HUES6 (cell line): Measurements from ENCODE around the gene SUOX.

Experiments
- H3K27ac ChIP-seq: 2 replicates; pipeline ENCODE4 v1.7.0; 2013; ENCODE audit warnings: low read depth, mild to moderate bottlenecking, low read length, inconsistent platforms
- H3K27me3 ChIP-seq: 2 replicates; pipeline ENCODE4 v1.6.1; 2013; ENCODE audit warnings: low read length; ENCODE audit not compliant: control insufficient read depth, insufficient read depth
- H3K36me3 ChIP-seq: 2 replicates; pipeline ENCODE4 v1.6.1; 2013; ENCODE audit warnings: low read length; ENCODE audit not compliant: control insufficient read depth, insufficient read depth
- H3K4me1 ChIP-seq: 2 replicates; pipeline ENCODE4 v1.6.1; 2013; ENCODE audit warnings: low read length; ENCODE audit not compliant: control insufficient read depth, insufficient read depth
- H3K4me3 ChIP-seq: 2 replicates; pipeline ENCODE4 v1.5.1; 2013; ENCODE audit warnings: low read depth, low read length
- H3K9ac ChIP-seq: one replicate; pipeline ENCODE4 v1.6.1; 2013; ENCODE audit warnings: mild to moderate bottlenecking, low read length
- H3K9me3 ChIP-seq: 2 replicates; pipeline ENCODE4 v1.6.1; 2013; ENCODE audit warnings: low read depth, low read length; ENCODE audit not compliant: control insufficient read depth, insufficient read depth

The SUOX gene

DNA sequence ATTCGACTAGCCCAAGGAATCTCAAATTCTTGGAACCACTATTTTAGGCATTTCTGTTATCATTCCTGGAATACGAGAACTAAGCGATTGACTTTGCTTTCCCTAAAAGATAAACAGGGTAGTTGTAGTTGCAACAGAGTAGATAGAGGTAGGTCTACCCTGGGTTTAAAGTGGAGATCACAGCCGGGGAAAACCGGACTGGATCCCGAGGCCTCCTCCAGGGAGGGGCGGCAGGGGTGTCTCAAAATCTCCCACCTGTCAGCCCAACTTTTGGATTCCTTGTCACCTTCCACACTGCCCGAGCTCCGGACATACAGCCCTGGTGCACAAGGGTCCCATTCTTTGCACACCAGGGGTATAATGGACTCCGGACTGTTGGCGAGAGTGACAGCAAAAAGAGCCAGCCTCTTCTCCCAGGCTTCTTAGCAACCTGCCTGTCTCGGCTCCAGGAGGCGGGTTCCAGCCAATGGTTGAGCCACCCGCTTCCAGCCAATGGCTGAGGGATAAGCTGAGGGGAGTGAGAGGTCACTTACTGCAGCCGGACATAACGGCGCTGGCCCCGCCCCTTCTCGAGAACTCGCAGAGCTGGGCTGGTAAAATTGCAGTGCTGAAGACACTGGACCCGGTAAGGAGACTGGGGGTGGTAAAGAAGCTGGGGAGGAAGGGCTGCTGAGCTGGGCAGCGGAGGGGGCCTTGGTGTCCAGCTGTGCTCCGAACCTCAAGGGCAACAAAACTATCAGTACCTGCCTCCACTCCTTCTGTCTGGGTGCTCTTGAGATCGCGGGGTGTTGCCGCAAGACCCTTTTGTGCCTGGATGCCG lies at the start of gene SUOX:
Gene SUOX, plus strand, starts transcription at position 562 of the 820 bp plus-strand sequence. CDS start 4,946 bp downstream, outside the sequence.
- no peak within 1 kb of the TSS for H3K27ac ChIP-seq
- H3K36me3 ChIP-seq: peaks cover 34% of the 10 kb centered on the region
- peak within 1 kb of the TSS; percentile 94 for H3K4me3 ChIP-seq
- H3K9me3 ChIP-seq: no peaks in the 10 kb centered on the region
- H3K9ac ChIP-seq: peak within 1 kb of the TSS; percentile 89
- H3K4me1 ChIP-seq: peaks cover 4% of the 10 kb centered on the region; the same call in 1 of the 2 replicates
- H3K27me3 ChIP-seq: no peaks in the 10 kb centered on the region

DNA sequence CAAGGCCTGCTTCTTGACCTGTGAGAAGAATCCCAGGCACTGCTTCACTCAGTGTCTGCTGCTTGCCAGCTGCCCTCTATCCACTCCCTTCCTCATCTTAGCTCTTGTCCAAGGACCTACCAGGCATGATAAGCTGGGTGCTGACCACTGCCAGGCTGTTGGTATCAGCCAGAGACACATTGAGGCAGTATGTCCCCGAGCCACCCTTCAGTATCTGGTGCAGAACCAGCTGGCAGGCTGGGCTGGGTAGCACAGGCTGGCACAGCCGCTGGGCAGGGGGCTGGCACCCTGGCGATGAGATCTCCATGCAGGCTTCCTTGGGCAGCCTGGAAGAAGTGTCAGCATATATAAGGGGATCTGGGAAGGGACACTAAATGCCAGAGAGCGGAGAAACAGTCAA lies 41.7 kb upstream of the SUOX start:
- Histone ChIP-seq H3K27me3 (no peaks in the 10 kb centered on the region), H3K9me3 (no peaks in the 10 kb centered on the region), H3K9ac (no peak overlapping the region), H3K4me3 (no peak overlapping the region), H3K27ac (no peak overlapping the region), H3K4me1 (no peaks in the 10 kb centered on the region; the same call in 1 of the 2 replicates), H3K36me3 (peaks cover 44% of the 10 kb centered on the region)

DNA sequence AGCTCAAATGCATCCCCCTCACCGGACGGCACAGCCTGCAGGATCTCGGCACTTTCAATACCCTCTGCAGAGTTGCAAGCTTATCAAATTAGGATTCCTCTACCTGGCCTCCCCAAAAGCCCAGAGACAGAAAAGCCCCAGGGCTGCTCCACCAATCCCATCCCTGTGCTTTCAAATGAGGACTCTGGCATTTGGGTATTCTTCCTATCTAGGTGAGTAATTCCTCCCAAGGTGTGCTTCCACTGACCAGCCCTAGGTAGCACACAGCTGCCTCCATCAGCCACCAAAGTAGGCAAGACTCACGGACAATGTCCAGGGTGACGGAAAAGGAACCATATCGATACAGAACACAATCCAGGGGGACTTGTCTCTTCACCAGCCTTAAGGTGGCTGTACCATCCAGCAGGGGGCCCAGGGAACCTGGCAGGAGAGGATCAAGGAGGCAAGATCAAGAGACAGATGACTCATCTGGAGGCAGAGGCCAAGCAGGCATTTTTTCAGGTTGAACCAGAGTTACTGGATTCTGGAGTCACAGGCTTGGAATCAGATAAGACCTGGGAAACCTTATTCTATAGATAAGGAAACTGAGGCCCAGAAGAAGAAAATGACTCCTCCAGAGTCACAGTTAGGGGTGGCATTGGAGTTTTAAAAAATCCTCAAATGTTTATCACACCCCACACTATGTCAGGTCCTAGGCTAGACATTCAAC lies 41.1 kb upstream of the SUOX start:
- H3K4me1 ChIP-seq: no peaks in the 10 kb centered on the region; the same call in 1 of the 2 replicates
- H3K27me3 ChIP-seq: no peaks in the 10 kb centered on the region
- H3K4me3 ChIP-seq: no peak overlapping the region
- H3K36me3 ChIP-seq: peaks cover 44% of the 10 kb centered on the region
- H3K27ac ChIP-seq: no peak overlapping the region
- no peaks in the 10 kb centered on the region for H3K9me3 ChIP-seq
- no peak overlapping the region for H3K9ac ChIP-seq

DNA sequence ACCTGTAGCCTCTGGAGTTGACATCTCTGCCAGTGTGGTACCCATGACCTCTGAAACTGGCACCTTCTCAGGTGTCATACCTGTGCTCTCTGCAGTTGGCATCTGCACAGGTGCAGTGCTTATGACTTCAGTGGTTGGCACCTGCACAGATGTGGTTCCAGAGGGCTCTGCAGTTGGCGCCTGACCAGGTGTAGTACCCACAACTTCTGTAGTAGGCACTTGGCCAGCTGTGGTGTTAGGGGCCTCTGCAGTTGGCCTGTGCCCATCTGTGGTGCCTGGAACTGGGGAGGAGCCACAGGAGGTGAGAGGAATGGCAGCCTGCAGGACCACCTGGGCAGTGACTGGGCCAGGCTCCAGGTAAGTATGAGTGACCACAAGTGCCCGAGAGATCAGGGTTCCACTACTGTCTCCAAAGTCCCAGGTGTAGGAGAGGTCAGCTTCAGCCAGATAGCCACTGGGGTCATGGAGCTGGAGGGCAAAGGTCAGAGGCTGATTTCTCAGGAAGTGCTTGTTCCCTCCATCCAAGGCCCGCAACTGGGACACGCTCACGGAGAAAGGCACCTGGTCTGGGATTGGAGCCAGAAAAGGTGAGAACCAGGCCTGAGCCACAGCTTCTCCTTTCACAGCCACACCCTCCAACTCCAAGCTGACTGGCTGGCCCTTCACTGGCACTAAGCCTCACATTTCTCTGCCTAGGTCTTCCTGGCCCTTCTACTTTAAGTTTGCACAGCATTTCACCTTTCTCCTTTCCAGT lies 39.8 kb upstream of the SUOX start:
- no peaks in the 10 kb centered on the region for H3K27me3 ChIP-seq
- no peaks in the 10 kb centered on the region; the same call in 1 of the 2 replicates for H3K4me1 ChIP-seq
- H3K9ac ChIP-seq: no peak overlapping the region
- H3K4me3 ChIP-seq: no peak overlapping the region
- peaks cover 37% of the 10 kb centered on the region for H3K36me3 ChIP-seq
- no peaks in the 10 kb centered on the region for H3K9me3 ChIP-seq
- H3K27ac ChIP-seq: no peak overlapping the region

DNA sequence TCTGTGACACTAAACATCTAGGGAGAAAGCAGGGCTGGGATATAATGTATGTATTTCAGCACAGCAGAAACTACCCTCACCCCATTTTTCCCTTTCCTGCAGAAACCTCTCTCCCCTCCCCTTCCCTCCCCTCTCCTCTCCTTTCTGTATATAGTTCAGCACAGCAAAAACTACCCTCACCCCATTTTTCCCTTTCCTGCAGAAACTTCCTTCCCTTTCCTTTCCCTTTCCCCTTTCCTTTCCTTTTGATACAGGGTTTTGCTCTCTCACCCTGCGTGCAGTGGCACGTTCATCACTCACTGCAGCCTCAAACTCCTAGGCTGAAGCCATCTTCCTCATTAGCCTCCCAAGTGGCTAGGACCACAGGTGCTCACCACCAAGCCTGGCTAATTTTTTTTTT lies 33.3 kb upstream of the SUOX start:
- Histone ChIP-seq H3K4me3 (no peak overlapping the region), H3K36me3 (peaks cover 9% of the 10 kb centered on the region), H3K9me3 (no peaks in the 10 kb centered on the region), H3K9ac (no peak overlapping the region), H3K4me1 (peaks cover 18% of the 10 kb centered on the region), H3K27ac (no peak overlapping the region), H3K27me3 (no peaks in the 10 kb centered on the region)

DNA sequence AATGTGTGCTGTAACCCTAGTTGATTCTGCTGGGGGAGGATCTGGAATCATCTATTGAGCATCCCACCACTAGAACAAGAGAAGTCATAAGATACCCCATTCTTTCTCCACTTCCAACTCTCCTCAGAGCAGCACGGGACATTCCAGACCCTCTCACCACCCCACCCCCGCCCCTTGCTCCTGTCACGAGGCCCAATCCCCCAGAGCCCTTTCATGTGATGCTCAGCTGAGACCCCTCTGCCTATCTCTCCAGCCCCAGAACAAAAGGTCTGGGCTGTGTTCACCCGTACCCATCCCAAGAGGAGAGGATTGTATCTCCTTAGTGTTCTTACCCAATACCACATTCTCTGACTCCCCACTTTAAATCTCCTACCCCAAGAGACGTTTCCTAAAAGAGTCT lies 31.8 kb upstream of the SUOX start:
- H3K36me3 ChIP-seq: peaks cover 22% of the 10 kb centered on the region
- peak overlapping the region; percentile 94 for H3K4me3 ChIP-seq
- H3K27me3 ChIP-seq: no peaks in the 10 kb centered on the region
- H3K4me1 ChIP-seq: peaks cover 18% of the 10 kb centered on the region
- no peaks in the 10 kb centered on the region for H3K9me3 ChIP-seq
- H3K27ac ChIP-seq: no peak overlapping the region
- H3K9ac ChIP-seq: no peak overlapping the region

DNA sequence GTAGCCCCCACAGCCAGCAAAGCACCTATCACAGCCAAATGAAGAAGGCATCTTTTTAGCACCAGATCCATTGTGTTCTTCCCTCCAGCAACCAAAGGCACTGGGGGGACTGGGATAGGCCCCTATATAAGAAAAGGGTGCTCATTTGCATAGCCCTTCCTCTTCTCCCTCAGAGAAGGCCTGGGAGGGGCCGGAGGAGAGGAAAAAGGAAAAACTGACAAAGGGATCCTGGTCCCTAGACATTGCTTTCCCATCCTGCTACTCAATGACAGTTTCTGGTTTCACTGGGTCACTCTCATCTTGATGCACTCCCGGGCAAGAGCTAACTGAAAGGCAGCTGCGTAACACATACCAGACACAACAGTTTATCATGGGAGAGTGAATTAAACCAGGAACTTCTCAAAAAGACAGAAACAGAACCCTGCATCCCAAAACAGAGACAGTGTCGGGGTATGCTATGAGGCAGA lies 31.1 kb upstream of the SUOX start, which contains the start of gene PMEL:
Gene PMEL, minus strand, starts transcription at position 102 of the 467 bp plus-strand sequence. Its CDS starts 31 bp downstream, at position 71.
- Histone ChIP-seq H3K9me3 (no peaks in the 10 kb centered on the region), H3K27ac (peak within 1 kb of the TSS; percentile 74; the same call in 1 of the 2 replicates), H3K4me1 (peaks cover 18% of the 10 kb centered on the region), H3K4me3 (peak within 1 kb of the TSS; percentile 94), H3K9ac (peak within 1 kb of the TSS; percentile 88), H3K36me3 (peaks cover 30% of the 10 kb centered on the region), H3K27me3 (no peaks in the 10 kb centered on the region)

DNA sequence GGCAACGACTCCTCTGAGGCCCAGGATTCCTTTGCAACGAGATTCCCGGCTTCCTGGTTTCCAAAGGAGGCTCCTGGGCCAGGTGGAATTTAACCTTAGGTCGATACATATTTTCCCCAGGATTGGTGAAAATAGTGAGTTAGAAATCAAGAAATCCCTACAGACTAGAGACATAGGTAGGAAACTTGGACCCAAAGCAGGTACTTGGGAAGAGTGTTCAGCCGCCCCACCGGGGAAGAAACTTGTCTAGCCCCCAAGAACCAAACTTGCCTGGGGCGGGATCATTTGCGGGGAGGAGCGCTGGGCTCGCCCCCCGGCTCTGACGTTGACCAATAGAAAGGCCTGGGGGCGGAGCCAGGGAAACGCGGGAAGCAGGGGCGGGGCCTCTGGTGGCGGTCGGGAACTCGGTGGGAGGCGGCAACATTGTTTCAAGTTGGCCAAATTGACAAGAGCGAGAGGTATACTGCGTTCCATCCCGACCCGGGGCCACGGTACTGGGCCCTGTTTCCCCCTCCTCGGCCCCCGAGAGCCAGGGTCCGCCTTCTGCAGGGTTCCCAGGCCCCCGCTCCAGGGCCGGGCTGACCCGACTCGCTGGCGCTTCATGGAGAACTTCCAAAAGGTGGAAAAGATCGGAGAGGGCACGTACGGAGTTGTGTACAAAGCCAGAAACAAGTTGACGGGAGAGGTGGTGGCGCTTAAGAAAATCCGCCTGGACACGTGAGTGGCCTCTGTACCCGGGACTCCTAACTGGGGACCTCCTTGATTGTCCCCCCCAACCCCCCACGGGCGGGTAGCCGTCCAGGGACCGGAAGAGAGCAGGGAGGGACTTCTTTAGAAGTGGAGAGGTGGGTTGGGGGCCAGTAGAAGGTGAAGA lies 30.4 kb upstream of the SUOX start, which contains the start of gene CDK2:
Gene CDK2, plus strand, starts transcription at position 423 of the 874 bp plus-strand sequence. Its CDS starts 179 bp downstream, at position 602.
- peak within 1 kb of the TSS; percentile 88 for H3K9ac ChIP-seq
- H3K27me3 ChIP-seq: no peaks in the 10 kb centered on the region
- peaks cover 18% of the 10 kb centered on the region for H3K4me1 ChIP-seq
- H3K9me3 ChIP-seq: no peaks in the 10 kb centered on the region
- peak within 1 kb of the TSS; percentile 74; the same call in 1 of the 2 replicates for H3K27ac ChIP-seq
- peaks cover 36% of the 10 kb centered on the region for H3K36me3 ChIP-seq
- peak within 1 kb of the TSS; percentile 94 for H3K4me3 ChIP-seq

DNA sequence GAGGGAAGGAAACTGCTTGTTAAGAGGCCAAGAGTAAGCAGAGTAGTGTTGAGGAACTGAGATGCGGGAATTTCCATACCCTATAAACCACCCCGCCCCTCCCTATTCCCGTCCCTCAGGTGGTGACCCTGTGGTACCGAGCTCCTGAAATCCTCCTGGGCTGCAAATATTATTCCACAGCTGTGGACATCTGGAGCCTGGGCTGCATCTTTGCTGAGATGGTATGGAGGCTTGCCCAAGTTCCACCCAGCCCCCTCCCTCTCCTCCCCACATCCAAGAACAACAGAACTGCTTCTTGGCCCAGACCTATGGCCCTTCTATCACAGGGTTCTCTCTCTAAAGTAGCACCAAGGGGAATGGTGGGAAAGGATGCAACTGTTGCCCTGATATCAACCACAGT lies 27.7 kb upstream of the SUOX start:
- no peak overlapping the region for H3K4me3 ChIP-seq
- H3K4me1 ChIP-seq: peaks cover 25% of the 10 kb centered on the region
- H3K9me3 ChIP-seq: no peaks in the 10 kb centered on the region
- H3K27ac ChIP-seq: no peak overlapping the region
- peaks cover 42% of the 10 kb centered on the region for H3K36me3 ChIP-seq
- no peaks in the 10 kb centered on the region for H3K27me3 ChIP-seq
- no peak overlapping the region for H3K9ac ChIP-seq

DNA sequence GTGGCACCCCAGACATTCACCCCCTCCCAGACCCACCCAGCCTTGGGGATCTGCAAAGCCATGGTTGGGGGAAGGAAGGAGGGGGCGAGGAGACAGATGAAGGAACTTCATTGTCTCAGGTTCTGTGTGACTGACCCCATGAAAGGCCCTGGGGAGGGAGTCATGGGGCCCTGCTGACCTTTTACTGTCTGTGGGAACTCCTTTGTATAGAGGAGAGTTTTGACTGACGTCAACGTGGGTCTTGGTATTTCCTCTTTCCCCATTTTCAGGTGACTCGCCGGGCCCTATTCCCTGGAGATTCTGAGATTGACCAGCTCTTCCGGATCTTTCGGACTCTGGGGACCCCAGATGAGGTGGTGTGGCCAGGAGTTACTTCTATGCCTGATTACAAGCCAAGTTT lies 26.3 kb upstream of the SUOX start:
- Histone ChIP-seq H3K27ac (no peak overlapping the region), H3K9me3 (no peaks in the 10 kb centered on the region), H3K36me3 (peaks cover 42% of the 10 kb centered on the region), H3K27me3 (no peaks in the 10 kb centered on the region), H3K4me3 (no peak overlapping the region), H3K4me1 (peaks cover 23% of the 10 kb centered on the region), H3K9ac (no peak overlapping the region)
